HepG2 (cell line): ENCODE results near the gene DDX19B. TPM values are rescaled to one million over a fixed set of nuclear protein-coding genes. Genes with fewer than 3 reads are reported as not detected.
A peak's percentile ranks its signal among the peaks of the same experiment; 100 is the strongest.

Source experiments
- ATM ChIP-seq: fragments of 450-650 bp; IDR thresholded peaks from 2 replicates; pipeline ENCODE4 v1.7.1; 2017; ENCODE audit warnings: mild to moderate bottlenecking, borderline replicate concordance
- HINFP ChIP-seq: sonication (generic); formaldehyde crosslinking; IDR thresholded peaks from 2 replicates; pipeline ENCODE4 v1.4.0; 2020; ENCODE audit warnings: low read depth, mild to moderate bottlenecking, missing genetic modification reagents
- MYNN ChIP-seq: sonication (generic); formaldehyde crosslinking; IDR thresholded peaks from 2 replicates; pipeline ENCODE4 v1.4.0; 2020; ENCODE audit warnings: mild to moderate bottlenecking, low read depth, missing genetic modification reagents
- NFAT5 ChIP-seq: sonication (generic); formaldehyde crosslinking; IDR thresholded peaks from 2 replicates; pipeline ENCODE4 v1.4.0; 2020; ENCODE audit warnings: missing genetic modification reagents
- RCOR2 ChIP-seq: IDR thresholded peaks from 2 replicates; pipeline ENCODE4 v1.6.1; 2016; ENCODE audit warnings: missing biosample characterization, missing genetic modification reagents
- REST ChIP-seq, 2 experiments: IDR thresholded peaks; 2 replicates each; pipeline ENCODE4 v1.6.1; 2011 to 2012; ENCODE audit warnings: low read length in 2 of 2, borderline replicate concordance in 1 of 2, low read depth in 1 of 2, mild to moderate bottlenecking in 1 of 2, moderate library complexity in 1 of 2
- RXRA ChIP-seq: sonication (generic); formaldehyde crosslinking; IDR thresholded peaks from 2 replicates; pipeline ENCODE4 v1.5.1; 2020; ENCODE audit warnings: missing genetic modification reagents
- SIN3B ChIP-seq: fragments of 150-350 bp; IDR thresholded peaks from 2 replicates; pipeline ENCODE4 v1.6.1; 2014; ENCODE audit warnings: low read length
- SOX6 ChIP-seq, 2 experiments: fragments of 450-650 bp in 1 of 2; sonication (generic) in 1 of 2; formaldehyde crosslinking in 1 of 2; IDR thresholded peaks; 2 replicates each; pipeline versions ENCODE4 v1.4.0 to v1.6.1; 2017 to 2020; ENCODE audit warnings: antibody characterized with exemption in 1 of 2, mild to moderate bottlenecking in 1 of 2, missing genetic modification reagents in 1 of 2
- TEAD2 ChIP-seq: sonication (generic); formaldehyde crosslinking; IDR thresholded peaks from 2 replicates; pipeline ENCODE4 v1.9.0; 2021; ENCODE audit warnings: missing genetic modification reagents
- U2AF1 ChIP-seq: fragments of 200-400 bp; formaldehyde crosslinking; optimal IDR thresholded peaks from 2 replicates; pipeline ENCODE3; 2017; ENCODE audit warnings: mild to moderate bottlenecking, low read depth, low read length
- ZNF124 ChIP-seq: sonication (generic); formaldehyde crosslinking; IDR thresholded peaks from 2 replicates; pipeline ENCODE4 v1.4.0; 2020; ENCODE audit warnings: missing genetic modification reagents
- ZNF513 ChIP-seq: sonication (generic); formaldehyde crosslinking; conservative IDR thresholded peaks from 2 replicates; pipeline ENCODE4 v1.5.0; 2020; ENCODE audit warnings: missing genetic modification reagents
- ZNF660 ChIP-seq: sonication (generic); formaldehyde crosslinking; IDR thresholded peaks from 2 replicates; pipeline ENCODE4 v1.5.1; 2020; ENCODE audit warnings: mild to moderate bottlenecking, low read depth, missing genetic modification reagents, borderline replicate concordance
- ZNF749 ChIP-seq: sonication (generic); formaldehyde crosslinking; IDR thresholded peaks from 2 replicates; pipeline ENCODE4 v1.8.0; 2022; ENCODE audit warnings: mild to moderate bottlenecking, missing genetic modification reagents, moderate library complexity, borderline replicate concordance
- polyA plus RNA-seq, 8 experiments: library from polyadenylated mRNA; depleted of rRNA in 3 of 8; stranded (reverse) in 7 of 8; unstranded in 1 of 8; fragments of >200 nt; fragmentation: Illumina TruSeq in 4 of 8; extraction: Trizol in 4 of 8; gene quantifications; 2 replicates each; pipeline versions ENCODE4 v1.2.1 to v1.2.3, GENCODE V29; 2011 to 2016; ENCODE audit warnings: low read depth in 4 of 8, missing spikeins in 1 of 8, mixed read lengths in 1 of 8; ENCODE audit not compliant: insufficient read depth in 1 of 8
- total RNA-seq, 5 experiments: library from RNA; depleted of rRNA; stranded (reverse); fragments of >200 nt; fragmentation: Illumina TruSeq; extraction: Trizol; gene quantifications; 2 replicates each; pipeline ENCODE4 v1.2.3, GENCODE V29; 2016; ENCODE audit warnings: low read depth in 1 of 5

Gene DDX19B
- total and polyA plus RNA-seq, 2 of the 13 experiments (the other 11 are each of a cell fraction or from before 2014, with no cell fraction given) = 36.2 to 40.0 TPM

- TF ChIP-seq NFAT5 (CRISPR knock-in tag) (no peak), U2AF1 (peak; percentile 82), SIN3B (peak; percentile 75; the same call in 1 of the 2 replicates), SOX6 (IDR thresholded peaks at IDR 0.05) (no peak), SOX6 (CRISPR knock-in tag; IDR thresholded peaks at IDR 0.05) (peak; percentile 92), MYNN (CRISPR knock-in tag) (no peak), HINFP (peak; percentile 69; the same call in 1 of the 2 replicates), REST (IDR thresholded peaks at IDR 0.05; ENCODE audit: borderline replicate concordance in 1 of 2, low read depth in 1 of 2, low read length in 2 of 2) (no peak; a peak in 1 of 4 replicates), ZNF749 (CRISPR knock-in tag) (peak; percentile 85; the same call in 1 of the 2 replicates), ZNF124 (CRISPR knock-in tag) (peak; percentile 55), RXRA (CRISPR knock-in tag) (peak; percentile 80; the same call in 1 of the 2 replicates), ATM (no peak), RCOR2 (CRISPR knock-in tag) (peak; percentile 65; the same call in 1 of the 2 replicates), TEAD2 (no peak), ZNF660 (0 out of 2 replicates have a peak, but pooled peaks have one; percentile 18), ZNF513 (CRISPR knock-in tag) (no peak; the same call in 1 of the 2 replicates)
Measured at GRCh38 chr16:70298988-70299938, at the start of gene DDX19B (continued).
